GM19025 (cell line): ENCODE results near the gene ATR.
"Not testable (repeated sequence)": the region's sequence is repeated elsewhere in the genome, so short reads cannot be mapped to it uniquely, and the experiment has no call there.

Source experiments
- ATAC-seq: cut with Tn5 transposase; IDR thresholded peaks from one replicate; pipeline ENCODE4 v1.9.1; 2021; ENCODE audit warnings: mild to moderate bottlenecking, low read depth, moderate library complexity; ENCODE audit not compliant: unreplicated experiment

Gene ATR

GRCh38 chr3:142595581-142595950 lies 17.0 kb upstream of the ATR start:
- no peak for ATAC-seq

- no peak for ATAC-seq
Observed at GRCh38 chr3:142595141-142595540, 16.6 kb upstream of the ATR start.

- not testable (repeated sequence) for ATAC-seq
Observed at GRCh38 chr3:142592268-142592667, 13.7 kb upstream of the ATR start.

GRCh38 chr3:142588703-142589102 lies 10.2 kb upstream of the ATR start:
- ATAC-seq, result no peak

GRCh38 chr3:142586803-142587406 lies 8.4 kb upstream of the ATR start:
- ATAC-seq, result no peak

GRCh38 chr3:142581070-142581469 lies 2.5 kb upstream of the ATR start:
- ATAC-seq, result not testable (repeated sequence)

GRCh38 chr3:142580061-142580423 lies 1.5 kb upstream of the ATR start:
- no peak for ATAC-seq

GRCh38 chr3:142577696-142578328 lies 721 bp downstream of the ATR start:
- no peak for ATAC-seq

GRCh38 chr3:142576792-142577191 lies 1.7 kb downstream of the ATR start:
- no peak for ATAC-seq

GRCh38 chr3:142574665-142575064 lies 3.9 kb downstream of the ATR start:
- ATAC-seq, result no peak

- not testable (repeated sequence) for ATAC-seq
Observed at GRCh38 chr3:142574223-142574622, 4.3 kb downstream of the ATR start.

- not testable (repeated sequence) for ATAC-seq
Observed at GRCh38 chr3:142569422-142569821, 9.1 kb downstream of the ATR start.

GRCh38 chr3:142568393-142569017 lies 10.0 kb downstream of the ATR start:
- no peak for ATAC-seq

- ATAC-seq, result no peak
Observed at GRCh38 chr3:142566096-142566495, 12.4 kb downstream of the ATR start.

GRCh38 chr3:142563496-142563997 lies 15.0 kb downstream of the ATR start:
- ATAC-seq, result no peak

- ATAC-seq, result no peak
Observed at GRCh38 chr3:142560118-142560517, 18.4 kb downstream of the ATR start.

- ATAC-seq, result no peak
Observed at GRCh38 chr3:142553741-142554140, 24.8 kb downstream of the ATR start.

GRCh38 chr3:142552579-142552978 lies 26.0 kb downstream of the ATR start:
- not testable (repeated sequence) for ATAC-seq

GRCh38 chr3:142549986-142550385 lies 28.5 kb downstream of the ATR start:
- ATAC-seq, result no peak

GRCh38 chr3:142543307-142543706 lies 35.2 kb downstream of the ATR start:
- ATAC-seq, result no peak

- no peak for ATAC-seq
Observed at GRCh38 chr3:142542054-142542453, 36.5 kb downstream of the ATR start.

- no peak for ATAC-seq
Observed at GRCh38 chr3:142536519-142536918, 42.0 kb downstream of the ATR start.
